ENCODE results near the gene DCBLD1.

Gene DCBLD1

GRCh38 chr6:117512056-117512828, 29.8 kb downstream of the DCBLD1 start (continued):
- TF ChIP-seq PRDM4 (tag by site-specific recombination; IDR thresholded peaks at IDR 0.05) = no peak
- no peak for TF ChIP-seq ZBTB11 (tag by site-specific recombination; conservative IDR thresholded peaks at IDR 0.05; ENCODE audit: low read depth)

GRCh38 chr6:117512987-117513573, 30.6 kb downstream of the DCBLD1 start:
- ChIA-PET CTCF (no interaction called here), POLR2A (no interaction called here)
- TF ChIP-seq KLF1 (tag by site-specific recombination; IDR thresholded peaks at IDR 0.05) (no peak), PRDM10 (tag by site-specific recombination; IDR thresholded peaks at IDR 0.05) (no peak), ZNF473 (tag by site-specific recombination; IDR thresholded peaks at IDR 0.05) (no peak), ZNF148 (tag by site-specific recombination; IDR thresholded peaks at IDR 0.05; ENCODE audit: borderline replicate concordance) (no peak), MEIS1 (CRISPR knock-in tag; IDR thresholded peaks at IDR 0.05; ENCODE audit: borderline replicate concordance) (no peak), ZSCAN16 (tag by site-specific recombination; IDR thresholded peaks at IDR 0.05) (no peak), ZNF76 (tag by site-specific recombination; IDR thresholded peaks at IDR 0.05; ENCODE audit: borderline replicate concordance, low read depth) (no peak), ZNF174 (tag by site-specific recombination; IDR thresholded peaks at IDR 0.05) (no peak), ZNF624 (tag by site-specific recombination; IDR thresholded peaks at IDR 0.05) (no peak), ZNF121 (tag by site-specific recombination; IDR thresholded peaks at IDR 0.05) (no peak), RBAK (tag by site-specific recombination; IDR thresholded peaks at IDR 0.05) (no peak), ZNF112 (tag by site-specific recombination; IDR thresholded peaks at IDR 0.05) (no peak), ZNF701 (tag by site-specific recombination; IDR thresholded peaks at IDR 0.05) (no peak), ZNF132 (tag by site-specific recombination; IDR thresholded peaks at IDR 0.05; ENCODE audit: borderline replicate concordance) (no peak)
- no peak overlapping the region for H3K27ac ChIP-seq (ENCODE audit: extremely low read depth, low read depth, low read length)
- H3K4me3 ChIP-seq (ENCODE audit: low read depth, low read length) = no peak overlapping the region
- H3K4me1 ChIP-seq (ENCODE audit: control insufficient read depth, insufficient read depth, low read length) = peaks cover 4% of the 10 kb centered on the region; the same call in 1 of the 2 replicates
- peaks cover 0 to 5% of the 10 kb centered on the region in 2 experiments; a peak in 1 of 3 replicates for H3K36me3 ChIP-seq (ENCODE audit: control insufficient read depth in 2 of 2, insufficient read depth in 1 of 2, low read length in 2 of 2)
- H3K9me3 ChIP-seq (ENCODE audit: control insufficient read depth, insufficient read depth, low read depth, low read length) = no peaks in the 10 kb centered on the region
